Measurements from ENCODE around the gene NAALADL2.

DNA sequence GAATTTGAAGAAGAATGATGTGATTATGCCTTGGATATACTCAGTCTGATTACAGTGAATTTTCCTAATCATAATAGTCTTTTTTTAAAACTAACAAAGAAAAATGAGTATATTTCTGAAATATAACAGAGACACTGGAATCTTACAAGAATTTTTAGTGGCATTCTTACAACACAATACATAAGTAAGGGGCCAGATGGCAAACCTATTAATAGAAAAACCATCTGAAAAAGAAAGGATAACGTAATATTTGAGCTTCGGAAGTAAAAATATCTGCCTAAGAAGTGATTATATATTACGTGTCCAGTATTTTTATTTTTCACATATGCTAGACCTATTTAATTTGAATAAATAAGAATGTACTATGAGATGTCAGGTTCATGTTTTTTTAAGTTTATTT lies 452.8 kb downstream of the NAALADL2 start:
- TF ChIP-seq CTCF (IDR thresholded peaks at IDR 0.05) (no peak), EZH2phosphoT487 (IDR thresholded peaks at IDR 0.05) (no peak)

Measured in neural progenitor cell (in vitro differentiated cells).